Retinal pigment epithelial cell (primary cell): ENCODE measurements around the gene GMDS.
A peak's percentile ranks its signal among the peaks of the same experiment; 100 is the strongest.

Source experiments
- DNase-seq: peaks from one replicate; pipeline ENCODE4 v3.0.0-alpha.2; 2010; ENCODE audit warnings: low read depth
- H3K4me3 ChIP-seq: 2 replicates; pipeline ENCODE4 v1.5.1; 2011; ENCODE audit warnings: mild to moderate bottlenecking, low read length, control low read depth, moderate library complexity
- CTCF ChIP-seq: conservative IDR thresholded peaks from 2 replicates; pipeline ENCODE4 v1.5.1; 2011; ENCODE audit warnings: low read depth, low read length, control low read depth, inconsistent platforms

GMDS gene

DNA sequence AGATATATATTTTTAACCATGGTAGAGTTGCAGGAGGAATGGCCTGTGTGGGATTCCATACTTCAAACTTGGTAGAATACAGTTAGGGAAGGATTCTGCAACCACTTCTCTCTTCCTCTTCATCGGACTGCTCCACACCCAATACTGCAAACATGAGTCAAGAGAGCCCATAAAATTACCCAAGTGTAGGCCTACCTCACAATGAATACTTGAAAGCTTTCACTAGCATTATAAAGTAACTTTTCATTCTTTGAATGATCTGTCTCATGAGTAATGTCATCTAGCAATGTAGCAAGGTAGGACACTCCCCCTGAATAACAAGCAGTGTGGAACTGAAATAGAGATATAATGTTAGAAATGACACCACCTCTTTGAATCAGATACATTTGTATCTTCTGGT, 556.3 kb downstream of the GMDS start:
- no peak for TF ChIP-seq CTCF
- no peak overlapping the region for H3K4me3 ChIP-seq
- DNase-seq, result no peak

DNA sequence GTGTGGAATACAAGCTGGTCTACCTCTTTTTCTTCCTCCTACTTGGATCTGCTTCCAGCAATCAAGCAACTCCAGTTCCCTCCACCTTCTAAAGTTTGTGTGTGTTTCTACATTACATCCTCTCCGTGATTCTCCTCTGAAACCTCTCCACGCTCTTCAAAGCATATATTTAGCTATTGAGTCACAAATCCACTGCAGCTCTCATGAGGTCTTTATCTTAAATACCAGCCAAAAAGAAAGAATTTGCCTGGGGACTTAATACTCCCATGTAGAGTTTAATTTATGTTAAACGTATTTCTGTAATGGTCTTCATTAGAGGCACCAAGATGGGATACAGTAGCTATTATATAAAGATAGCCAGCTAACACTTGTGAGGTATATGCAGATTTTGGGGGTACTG, 557.0 kb downstream of the GMDS start:
- no peak for TF ChIP-seq CTCF
- H3K4me3 ChIP-seq, result no peak overlapping the region
- no peak for DNase-seq

- TF ChIP-seq CTCF, result no peak
- no peak for DNase-seq
- no peak overlapping the region for H3K4me3 ChIP-seq
Observed at GRCh38 chr6:1687402-1687801, 558.0 kb downstream of the GMDS start.

DNA sequence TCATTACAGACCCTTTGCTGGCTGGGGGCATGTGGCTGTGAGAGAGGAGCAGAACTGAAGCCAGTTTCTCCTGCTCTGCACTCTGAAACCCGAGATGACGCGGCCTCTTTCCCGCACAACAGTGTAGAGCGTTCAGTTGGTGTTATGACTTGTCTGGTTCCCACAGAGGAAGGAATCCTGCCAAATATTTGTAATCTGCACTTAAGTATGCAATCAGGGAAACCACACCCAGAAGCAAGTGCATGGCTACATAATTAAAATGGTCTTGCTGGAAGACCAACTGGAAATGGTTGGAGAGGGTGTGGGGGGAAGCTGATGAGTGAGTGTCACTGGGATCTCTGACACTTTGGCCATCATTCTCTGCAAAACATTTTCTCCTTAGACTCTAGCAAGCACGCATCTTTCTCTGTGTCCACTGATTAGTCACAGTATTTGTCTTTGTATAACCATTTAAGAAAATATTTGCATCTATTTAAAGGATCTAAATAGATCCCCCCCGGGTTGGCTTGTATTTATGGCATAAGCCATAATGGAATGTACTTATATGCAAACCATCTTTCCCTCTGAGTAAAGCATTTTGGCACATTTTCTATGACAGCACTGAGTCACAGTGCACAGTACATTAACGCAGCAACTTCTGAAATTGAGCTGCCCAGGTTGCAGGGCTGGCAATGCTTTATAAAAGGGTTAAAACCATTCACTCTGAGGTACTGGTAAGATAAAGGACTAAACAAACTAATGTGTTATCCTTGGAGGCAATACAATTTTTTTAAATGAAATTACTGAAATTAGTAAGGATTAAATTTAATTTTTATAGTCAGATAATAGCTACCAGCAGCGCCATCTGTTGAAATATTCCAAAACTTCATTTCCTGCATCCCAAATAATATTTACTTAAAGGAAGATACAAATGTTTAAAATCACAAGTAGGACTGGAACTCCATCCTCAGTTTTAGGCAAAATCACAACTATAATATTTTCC, 559.0 kb downstream of the GMDS start:
- H3K4me3 ChIP-seq, result no peak overlapping the region
- peak; percentile 98 for DNase-seq
- peak; percentile 32 for TF ChIP-seq CTCF

DNA sequence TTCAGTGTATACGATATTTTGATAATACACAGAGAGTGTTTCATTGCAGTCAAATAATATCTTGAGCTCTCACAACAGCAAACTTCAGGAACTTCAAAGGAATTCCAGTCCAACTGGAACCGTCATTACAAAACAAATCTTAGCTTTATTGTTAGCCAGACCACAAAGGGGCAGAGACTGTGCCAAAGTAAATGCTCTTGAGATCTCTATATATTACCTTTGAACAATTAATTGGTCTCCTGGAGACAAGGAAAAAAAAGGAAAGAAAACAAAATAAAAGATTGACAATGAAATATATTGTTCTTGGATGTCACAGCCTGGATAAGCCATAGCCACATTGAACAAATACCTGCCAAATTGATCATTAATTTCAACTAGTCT, 565.7 kb downstream of the GMDS start:
- no peak for DNase-seq
- H3K4me3 ChIP-seq, result no peak overlapping the region
- no peak for TF ChIP-seq CTCF

DNA sequence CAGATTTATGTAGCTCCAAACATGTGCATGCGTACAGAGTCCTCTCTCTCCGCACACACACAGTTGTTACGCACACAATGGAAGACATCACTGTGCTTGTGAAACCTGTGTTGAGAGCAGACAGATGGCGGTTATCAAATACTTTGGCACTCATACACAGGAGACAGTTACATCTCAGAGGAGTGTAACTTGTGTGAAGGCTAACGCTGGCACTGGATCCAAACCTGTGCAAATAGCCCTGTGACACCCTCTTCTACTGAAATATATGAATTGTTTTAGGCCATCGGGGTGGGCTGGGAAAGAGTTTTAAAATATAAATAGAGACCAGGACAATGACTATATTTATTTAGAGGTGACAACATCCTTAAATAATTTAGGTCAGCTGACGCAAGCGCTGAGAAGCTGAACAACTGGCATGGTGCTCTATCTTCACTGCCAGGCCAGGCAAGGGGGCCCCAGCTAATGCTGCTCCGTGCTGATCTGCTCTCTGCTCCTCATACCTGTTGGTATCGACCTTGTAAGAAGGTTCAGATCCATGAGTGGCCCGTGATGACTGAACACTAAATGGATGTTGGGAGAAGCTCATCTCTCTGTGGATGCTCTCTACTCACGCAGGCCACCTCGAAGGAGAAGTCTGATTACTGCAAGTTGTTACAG, 566.2 kb downstream of the GMDS start:
- TF ChIP-seq CTCF, result no peak
- H3K4me3 ChIP-seq, result no peak overlapping the region
- DNase-seq, result no peak
